Mesenchymal stem cell (in vitro differentiated cells and primary cell): Measurements from ENCODE around the gene SLC23A2.
"Not testable (repeated sequence)": the region's sequence is repeated elsewhere in the genome, so short reads cannot be mapped to it uniquely, and the experiment has no call there.

Experiments used
- DNase-seq: peaks from one replicate; pipeline ENCODE4 v3.0.0-alpha.2; 2013
- H2AFZ ChIP-seq: one replicate; pipeline ENCODE4 v1.6.1; 2013; ENCODE audit warnings: low read depth, mild to moderate bottlenecking, control low read depth, inconsistent platforms, low read length, moderate library complexity
- H2AK5ac ChIP-seq: 2 replicates; pipeline ENCODE4 v1.6.1; 2013; ENCODE audit warnings: low read length, moderate library complexity, mild to moderate bottlenecking, inconsistent platforms; ENCODE audit not compliant: severe bottlenecking
- H2BK120ac ChIP-seq: one replicate; pipeline ENCODE4 v1.6.1; 2013; ENCODE audit warnings: low read depth, mild to moderate bottlenecking, inconsistent platforms, low read length, moderate library complexity
- H2BK12ac ChIP-seq, 2 experiments: one replicate each; pipeline ENCODE4 v1.6.1; 2013; ENCODE audit warnings: inconsistent platforms in 2 of 2, low read length in 2 of 2, mild to moderate bottlenecking in 2 of 2, moderate library complexity in 2 of 2, control low read depth in 1 of 2
- H2BK15ac ChIP-seq: one replicate; pipeline ENCODE4 v1.6.1; 2013; ENCODE audit warnings: mild to moderate bottlenecking, low read depth, inconsistent platforms; ENCODE audit not compliant: poor library complexity, severe bottlenecking
- H2BK5ac ChIP-seq: 2 replicates; pipeline ENCODE4 v1.6.1; 2013; ENCODE audit warnings: low read depth, mild to moderate bottlenecking, low read length, control low read depth, inconsistent platforms; ENCODE audit not compliant: poor library complexity, severe bottlenecking
- H3K14ac ChIP-seq, 2 experiments: one replicate each; pipeline ENCODE4 v1.6.1; 2013; ENCODE audit warnings: inconsistent platforms in 2 of 2, low read length in 2 of 2, control low read depth in 1 of 2, mild to moderate bottlenecking in 1 of 2, moderate library complexity in 1 of 2
- H3K18ac ChIP-seq, 2 experiments: one replicate each; pipeline ENCODE4 v1.6.1; 2013; ENCODE audit warnings: inconsistent platforms in 2 of 2, low read length in 2 of 2, control low read depth in 1 of 2, low read depth in 1 of 2, mild to moderate bottlenecking in 1 of 2
- H3K23ac ChIP-seq, 2 experiments: one replicate each; pipeline ENCODE4 v1.6.1; 2013; ENCODE audit warnings: inconsistent platforms in 2 of 2, low read length in 2 of 2, mild to moderate bottlenecking in 2 of 2, moderate library complexity in 2 of 2, control low read depth in 1 of 2
- H3K27ac ChIP-seq: 2 replicates; pipeline ENCODE4 v1.5.1; 2013; ENCODE audit warnings: mild to moderate bottlenecking, moderate library complexity, low read length, control low read depth, inconsistent platforms; ENCODE audit not compliant: poor library complexity, severe bottlenecking
- H3K27me3 ChIP-seq, 2 experiments: 2 replicates each; pipeline versions ENCODE4 v1.6.1 to v1.7.0; 2013; ENCODE audit warnings: low read length in 2 of 2, mild to moderate bottlenecking in 2 of 2, moderate library complexity in 2 of 2, control low read depth in 1 of 2, inconsistent platforms in 1 of 2; ENCODE audit not compliant: control insufficient read depth in 1 of 2, insufficient read depth in 1 of 2
- H3K36me3 ChIP-seq, 2 experiments: 2 replicates each; pipeline versions ENCODE4 v1.6.1 to v1.7.0; 2013; ENCODE audit warnings: low read length in 2 of 2, control low read depth in 1 of 2, inconsistent platforms in 1 of 2, low read depth in 1 of 2, mild to moderate bottlenecking in 1 of 2; ENCODE audit not compliant: insufficient read depth in 2 of 2, control insufficient read depth in 1 of 2
- H3K4ac ChIP-seq, 2 experiments: one replicate each; pipeline ENCODE4 v1.6.1; 2013; ENCODE audit warnings: inconsistent platforms in 2 of 2, low read length in 2 of 2, mild to moderate bottlenecking in 2 of 2, moderate library complexity in 2 of 2, control low read depth in 1 of 2, low read depth in 1 of 2
- H3K4me1 ChIP-seq: 2 replicates; pipeline ENCODE4 v1.6.1; 2013; ENCODE audit warnings: low read depth, low read length, control low read depth; ENCODE audit not compliant: control insufficient read depth, insufficient read depth
- H3K4me2 ChIP-seq: 2 replicates; pipeline ENCODE4 v1.6.1; 2013; ENCODE audit warnings: low read length, mild to moderate bottlenecking, inconsistent platforms; ENCODE audit not compliant: poor library complexity, severe bottlenecking
- H3K4me3 ChIP-seq, 2 experiments: 2 replicates each; pipeline versions ENCODE4 v1.5.1 to v1.7.0; 2013; ENCODE audit warnings: low read length in 2 of 2, mild to moderate bottlenecking in 2 of 2, control low read depth in 1 of 2, low read depth in 1 of 2; ENCODE audit not compliant: insufficient read depth in 1 of 2
- H3K79me1 ChIP-seq: replicated peaks from 2 replicates; pipeline ENCODE4 v1.6.1; 2013; ENCODE audit warnings: mild to moderate bottlenecking, control low read depth, low read length, inconsistent platforms; ENCODE audit not compliant: poor library complexity, severe bottlenecking
- H3K9ac ChIP-seq: 2 replicates; pipeline ENCODE4 v1.7.0; 2013; ENCODE audit warnings: mild to moderate bottlenecking, low read length, moderate library complexity
- H3K9me3 ChIP-seq: 2 replicates; pipeline ENCODE4 v1.7.0; 2013; ENCODE audit warnings: mild to moderate bottlenecking, low read length; ENCODE audit not compliant: control insufficient read depth
- H4K8ac ChIP-seq: one replicate; pipeline ENCODE4 v1.6.1; 2013; ENCODE audit warnings: inconsistent platforms, mild to moderate bottlenecking, low read length, moderate library complexity
- H4K91ac ChIP-seq: one replicate; pipeline ENCODE4 v1.6.1; 2013; ENCODE audit warnings: mild to moderate bottlenecking, low read length, inconsistent platforms
- WGBS: methylation state at CpG from one replicate; pipeline ENCODE4 v1.1.7; 2013; ENCODE audit warnings: mixed read lengths; 5-methylcytosine and 5-hydroxymethylcytosine counted together

SLC23A2 gene

GRCh38 chr20:5008759-5009158 lies 7.4 kb upstream of the SLC23A2 start:
- Histone ChIP-seq H3K36me3 (no peaks in the 10 kb centered on the region), H3K4me3 (no peak overlapping the region), H2AK5ac (no peak overlapping the region), H4K8ac (no peak overlapping the region), H3K4ac (no peak overlapping the region), H2AFZ (no peak overlapping the region), H2BK15ac (no peak overlapping the region), H3K9ac (no peak overlapping the region), H2BK12ac (no peak overlapping the region), H4K91ac (no peak overlapping the region), H2BK5ac (no peak overlapping the region), H3K9me3 (no peaks in the 10 kb centered on the region), H2BK120ac (no peak overlapping the region), H3K27me3 (no peaks in the 10 kb centered on the region), H3K23ac (no peak overlapping the region), H3K27ac (no peak overlapping the region), H3K4me1 (no peaks in the 10 kb centered on the region), H3K18ac (no peak overlapping the region), H3K14ac (no peak overlapping the region), H3K79me1 (no peaks in the 10 kb centered on the region), H3K4me2 (no peak overlapping the region)
- 47% methylated on average over 5 of the region's 5 CpGs for WGBS
- no peak for DNase-seq

GRCh38 chr20:5005326-5005725 lies 4.0 kb upstream of the SLC23A2 start:
- H3K14ac ChIP-seq: no peak overlapping the region
- H2BK15ac ChIP-seq: no peak overlapping the region
- no peak overlapping the region for H2BK12ac ChIP-seq
- no peak overlapping the region for H4K8ac ChIP-seq
- H2AK5ac ChIP-seq: no peak overlapping the region
- no peak overlapping the region for H3K4me2 ChIP-seq
- no peak overlapping the region for H3K27ac ChIP-seq
- H2BK5ac ChIP-seq: no peak overlapping the region
- H3K4ac ChIP-seq: no peak overlapping the region
- H2BK120ac ChIP-seq: no peak overlapping the region
- no peaks in the 10 kb centered on the region for H3K27me3 ChIP-seq
- H3K36me3 ChIP-seq: no peaks in the 10 kb centered on the region
- no peak for DNase-seq
- no peak overlapping the region for H4K91ac ChIP-seq
- H3K79me1 ChIP-seq: peaks cover 3% of the 10 kb centered on the region
- H3K18ac ChIP-seq: no peak overlapping the region
- H3K4me1 ChIP-seq: peaks cover 6% of the 10 kb centered on the region
- H3K9me3 ChIP-seq: no peaks in the 10 kb centered on the region
- H3K9ac ChIP-seq: no peak overlapping the region
- 81% methylated on average over 3 of the region's 4 CpGs for WGBS
- H2AFZ ChIP-seq: no peak overlapping the region
- no peak overlapping the region for H3K23ac ChIP-seq
- no peak overlapping the region for H3K4me3 ChIP-seq

DNA sequence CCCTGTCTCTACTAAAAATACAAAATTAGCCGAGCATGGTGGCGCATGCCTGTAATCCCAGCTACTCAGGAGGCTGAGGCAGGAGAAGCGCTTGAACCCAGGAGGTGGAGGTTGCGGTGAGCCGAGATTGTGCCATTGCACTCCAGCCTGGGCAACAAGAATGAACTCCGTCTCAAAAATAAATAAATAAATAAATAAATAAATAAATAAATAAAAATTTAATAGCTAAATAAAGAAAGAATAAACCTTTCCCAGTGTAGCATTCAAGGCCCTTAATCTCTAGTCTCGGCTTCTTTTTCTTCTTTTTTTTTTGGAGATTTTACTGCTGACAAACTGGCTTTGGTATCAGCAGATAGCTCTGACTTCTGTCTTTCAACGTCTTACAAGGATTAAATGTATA lies 3.5 kb upstream of the SLC23A2 start:
- not testable (repeated sequence) for H3K23ac ChIP-seq, H3K4me1 ChIP-seq, H2BK12ac ChIP-seq, H2BK5ac ChIP-seq, H3K36me3 ChIP-seq, H2BK15ac ChIP-seq, H3K79me1 ChIP-seq, H3K27ac ChIP-seq, H3K4ac ChIP-seq, H4K8ac ChIP-seq, H3K9me3 ChIP-seq, H2AFZ ChIP-seq, H3K4me2 ChIP-seq, H3K4me3 ChIP-seq, H4K91ac ChIP-seq, H3K9ac ChIP-seq, H2AK5ac ChIP-seq, H3K27me3 ChIP-seq, DNase-seq, H3K18ac ChIP-seq, H2BK120ac ChIP-seq, H3K14ac ChIP-seq
- WGBS: 100% methylated on average over 1 of the region's 8 CpGs

- H2BK5ac ChIP-seq: no peak overlapping the region
- no peak overlapping the region for H2AK5ac ChIP-seq
- no peaks in the 10 kb centered on the region for H3K9me3 ChIP-seq
- 55% methylated on average over 3 of the region's 3 CpGs for WGBS
- no peak overlapping the region for H3K4me3 ChIP-seq
- H2BK15ac ChIP-seq: no peak overlapping the region
- H3K79me1 ChIP-seq: peaks cover 5% of the 10 kb centered on the region
- no peaks in the 10 kb centered on the region for H3K36me3 ChIP-seq
- no peak overlapping the region for H3K23ac ChIP-seq
- no peak overlapping the region for H2BK120ac ChIP-seq
- no peak overlapping the region for H3K4ac ChIP-seq
- no peak overlapping the region for H4K8ac ChIP-seq
- no peak for DNase-seq
- no peak overlapping the region for H3K18ac ChIP-seq
- H4K91ac ChIP-seq: no peak overlapping the region
- peaks cover 10% of the 10 kb centered on the region for H3K4me1 ChIP-seq
- H3K4me2 ChIP-seq: no peak overlapping the region
- no peak overlapping the region for H3K14ac ChIP-seq
- H3K27me3 ChIP-seq: no peaks in the 10 kb centered on the region
- H2AFZ ChIP-seq: no peak overlapping the region
- H3K9ac ChIP-seq: no peak overlapping the region
- H2BK12ac ChIP-seq: no peak overlapping the region
- no peak overlapping the region for H3K27ac ChIP-seq
Observed at GRCh38 chr20:5003626-5004025, 2.3 kb upstream of the SLC23A2 start.
